ENCODE results near the gene PPP4R3B. TPM values are rescaled to one million over a fixed set of nuclear protein-coding genes. Genes with fewer than 3 reads are reported as not detected.

PPP4R3B gene
- total and polyA plus RNA-seq, 2 of the 13 experiments (the other 11 are each of a cell fraction or from before 2014, with no cell fraction given): 24.2 to 53.0 TPM

GRCh38 chr2:55617175-55618024, at the start of gene PPP4R3B (continued):
- no peak for TF ChIP-seq HNF4G (IDR thresholded peaks at IDR 0.05; ENCODE audit: borderline replicate concordance, low read depth, low read length)
- peak; percentile 88 for TF ChIP-seq HNF4G (CRISPR knock-in tag; IDR thresholded peaks at IDR 0.05; ENCODE audit: borderline replicate concordance, low read depth)
- TF ChIP-seq SIN3A (IDR thresholded peaks at IDR 0.05; ENCODE audit: borderline replicate concordance, low read depth, low read length): peak; percentile 94
- TF ChIP-seq, protein P1, sequence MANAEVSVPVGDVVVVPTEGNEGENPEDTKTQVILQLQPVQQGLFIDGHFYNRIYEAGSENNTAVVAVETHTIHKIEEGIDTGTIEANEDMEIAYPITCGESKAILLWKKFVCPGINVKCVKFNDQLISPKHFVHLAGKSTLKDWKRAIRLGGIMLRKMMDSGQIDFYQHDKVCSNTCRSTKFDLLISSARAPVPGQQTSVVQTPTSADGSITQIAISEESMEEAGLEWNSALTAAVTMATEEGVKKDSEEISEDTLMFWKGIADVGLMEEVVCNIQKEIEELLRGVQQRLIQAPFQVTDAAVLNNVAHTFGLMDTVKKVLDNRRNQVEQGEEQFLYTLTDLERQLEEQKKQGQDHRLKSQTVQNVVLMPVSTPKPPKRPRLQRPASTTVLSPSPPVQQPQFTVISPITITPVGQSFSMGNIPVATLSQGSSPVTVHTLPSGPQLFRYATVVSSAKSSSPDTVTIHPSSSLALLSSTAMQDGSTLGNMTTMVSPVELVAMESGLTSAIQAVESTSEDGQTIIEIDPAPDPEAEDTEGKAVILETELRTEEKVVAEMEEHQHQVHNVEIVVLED (CRISPR knock-in tag; IDR thresholded peaks at IDR 0.05; ENCODE audit: borderline replicate concordance): peak; percentile 96
- TF ChIP-seq, protein P2, sequence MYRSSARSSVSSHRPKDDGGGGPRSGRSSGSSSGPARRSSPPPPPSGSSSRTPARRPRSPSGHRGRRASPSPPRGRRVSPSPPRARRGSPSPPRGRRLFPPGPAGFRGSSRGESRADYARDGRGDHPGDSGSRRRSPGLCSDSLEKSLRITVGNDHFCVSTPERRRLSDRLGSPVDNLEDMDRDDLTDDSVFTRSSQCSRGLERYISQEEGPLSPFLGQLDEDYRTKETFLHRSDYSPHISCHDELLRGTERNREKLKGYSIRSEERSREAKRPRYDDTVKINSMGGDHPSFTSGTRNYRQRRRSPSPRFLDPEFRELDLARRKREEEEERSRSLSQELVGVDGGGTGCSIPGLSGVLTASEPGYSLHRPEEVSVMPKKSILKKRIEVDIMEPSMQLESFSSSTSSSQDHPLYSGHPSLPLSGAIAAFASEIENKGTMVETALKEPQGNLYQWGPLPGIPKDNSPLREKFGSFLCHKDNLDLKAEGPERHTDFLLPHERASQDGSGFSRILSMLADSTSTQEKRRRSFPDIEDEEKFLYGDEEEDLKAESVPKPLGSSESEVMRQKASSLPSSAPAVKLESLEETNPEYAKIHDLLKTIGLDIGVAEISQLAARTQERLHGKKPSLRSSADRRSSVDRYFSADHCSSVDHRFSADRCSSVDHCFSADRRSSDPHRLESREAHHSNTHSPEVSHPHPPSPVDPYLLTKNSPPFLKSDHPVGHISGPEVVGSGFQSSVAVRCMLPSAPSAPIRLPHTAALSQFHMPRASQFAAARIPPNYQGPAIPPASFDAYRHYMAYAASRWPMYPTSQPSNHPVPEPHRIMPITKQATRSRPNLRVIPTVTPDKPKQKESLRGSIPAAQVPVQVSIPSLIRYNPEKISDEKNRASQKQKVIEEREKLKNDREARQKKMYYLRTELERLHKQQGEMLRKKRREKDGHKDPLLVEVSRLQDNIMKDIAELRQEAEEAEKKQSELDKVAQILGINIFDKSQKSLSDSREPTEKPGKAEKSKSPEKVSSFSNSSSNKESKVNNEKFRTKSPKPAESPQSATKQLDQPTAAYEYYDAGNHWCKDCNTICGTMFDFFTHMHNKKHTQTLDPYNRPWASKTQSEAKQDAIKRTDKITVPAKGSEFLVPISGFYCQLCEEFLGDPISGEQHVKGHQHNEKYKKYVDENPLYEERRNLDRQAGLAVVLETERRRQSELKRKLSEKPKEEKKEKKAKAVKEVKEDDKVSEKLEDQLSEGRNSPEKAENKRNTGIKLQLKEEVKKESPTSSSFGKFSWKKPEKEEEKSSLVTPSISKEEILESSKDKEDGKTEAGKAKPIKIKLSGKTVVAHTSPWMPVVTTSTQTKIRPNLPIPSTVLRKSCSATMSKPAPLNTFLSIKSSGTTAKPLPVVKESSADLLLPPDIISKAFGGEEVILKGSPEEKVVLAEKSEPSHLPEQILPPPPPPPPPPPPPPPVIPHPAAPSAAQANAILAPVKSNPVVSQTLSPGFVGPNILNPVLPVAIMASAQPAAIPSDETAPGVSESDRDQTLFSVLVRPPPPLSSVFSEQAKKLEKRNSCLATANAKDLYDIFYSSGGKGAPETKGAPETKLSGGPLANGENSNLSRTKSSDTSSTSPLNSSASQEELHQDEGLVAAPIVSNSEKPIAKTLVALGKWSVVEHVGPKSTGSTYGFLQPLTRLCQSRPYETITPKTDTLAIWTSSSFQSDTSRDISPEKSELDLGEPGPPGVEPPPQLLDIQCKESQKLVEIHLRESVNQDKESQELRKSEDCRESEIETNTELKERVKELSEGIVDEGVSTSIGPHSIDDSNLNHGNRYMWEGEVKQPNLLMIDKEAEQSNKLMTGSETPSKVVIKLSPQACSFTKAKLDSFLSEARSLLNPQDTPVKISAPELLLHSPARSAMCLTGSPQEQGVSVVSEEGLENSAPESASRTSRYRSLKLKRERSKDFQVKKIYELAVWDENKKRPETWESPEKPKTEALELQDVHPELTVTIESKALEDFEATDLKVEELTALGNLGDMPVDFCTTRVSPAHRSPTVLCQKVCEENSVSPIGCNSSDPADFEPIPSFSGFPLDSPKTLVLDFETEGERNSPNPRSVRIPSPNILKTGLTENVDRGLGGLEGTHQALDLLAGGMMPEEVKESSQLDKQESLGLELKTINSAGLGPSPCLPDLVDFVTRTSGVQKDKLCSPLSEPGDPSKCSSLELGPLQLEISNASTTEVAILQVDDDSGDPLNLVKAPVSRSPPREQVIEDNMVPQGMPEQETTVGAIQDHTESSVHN (CRISPR knock-in tag; IDR thresholded peaks at IDR 0.05): 0 out of 2 replicates have a peak, but pooled peaks have one; percentile 17
- TF ChIP-seq GATAD1 (CRISPR knock-in tag; IDR thresholded peaks at IDR 0.05): peak; percentile 98
- peak; percentile 88 for TF ChIP-seq FOXK1 (CRISPR knock-in tag; IDR thresholded peaks at IDR 0.05; ENCODE audit: borderline replicate concordance, low read depth)
- TF ChIP-seq ARNT (IDR thresholded peaks at IDR 0.05): no peak
- TF ChIP-seq ZNF263 (CRISPR knock-in tag; IDR thresholded peaks at IDR 0.05): peak; percentile 66
- peak; percentile 91 for TF ChIP-seq FOXA3 (CRISPR knock-in tag; IDR thresholded peaks at IDR 0.05)
- TF ChIP-seq TFE3 (CRISPR knock-in tag; IDR thresholded peaks at IDR 0.05): peak; percentile 93
- peak; percentile 100 for TF ChIP-seq POGZ (CRISPR knock-in tag; IDR thresholded peaks at IDR 0.05)
- TF ChIP-seq SIN3B (IDR thresholded peaks at IDR 0.05; ENCODE audit: low read length): peak; percentile 67
- TF ChIP-seq, protein P3, sequence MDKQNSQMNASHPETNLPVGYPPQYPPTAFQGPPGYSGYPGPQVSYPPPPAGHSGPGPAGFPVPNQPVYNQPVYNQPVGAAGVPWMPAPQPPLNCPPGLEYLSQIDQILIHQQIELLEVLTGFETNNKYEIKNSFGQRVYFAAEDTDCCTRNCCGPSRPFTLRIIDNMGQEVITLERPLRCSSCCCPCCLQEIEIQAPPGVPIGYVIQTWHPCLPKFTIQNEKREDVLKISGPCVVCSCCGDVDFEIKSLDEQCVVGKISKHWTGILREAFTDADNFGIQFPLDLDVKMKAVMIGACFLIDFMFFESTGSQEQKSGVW (CRISPR knock-in tag; IDR thresholded peaks at IDR 0.05; ENCODE audit: borderline replicate concordance): 0 out of 2 replicates have a peak, but pooled peaks have one; percentile 21
- TF ChIP-seq KLF15 (CRISPR knock-in tag; IDR thresholded peaks at IDR 0.05; ENCODE audit: borderline replicate concordance): peak; percentile 71
- TF ChIP-seq CCDC6 (CRISPR knock-in tag; IDR thresholded peaks at IDR 0.05): peak; percentile 95
- peak; percentile 96 for TF ChIP-seq TAF1 (CRISPR knock-in tag; IDR thresholded peaks at IDR 0.05)
